ENCODE results near the gene PHACTR1.
A peak's percentile ranks its signal among the peaks of the same experiment; 100 is the strongest.

The PHACTR1 gene

DNA sequence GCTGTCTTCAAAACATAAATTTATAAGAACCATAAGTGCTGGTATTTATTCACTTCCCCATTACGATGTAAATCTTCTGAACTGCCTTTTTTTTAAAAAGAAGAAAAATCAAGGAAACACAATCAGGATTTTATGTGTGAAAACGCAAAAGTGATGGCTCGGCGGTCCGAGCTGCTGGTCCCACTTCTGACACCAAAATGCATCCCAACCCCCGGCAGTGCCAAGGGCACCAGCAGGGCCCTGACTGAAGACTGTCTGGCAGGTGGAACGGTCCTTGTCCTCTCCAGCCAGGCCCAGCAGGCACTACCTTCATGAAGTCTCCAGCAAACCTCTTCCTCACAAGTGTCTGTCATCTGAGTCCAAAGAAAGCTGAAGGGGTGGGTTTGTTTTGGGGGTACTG, 570.5 kb downstream of the PHACTR1 start:
- DNase-seq (ENCODE audit: low read depth in 2 of 2), result no peak

DNA sequence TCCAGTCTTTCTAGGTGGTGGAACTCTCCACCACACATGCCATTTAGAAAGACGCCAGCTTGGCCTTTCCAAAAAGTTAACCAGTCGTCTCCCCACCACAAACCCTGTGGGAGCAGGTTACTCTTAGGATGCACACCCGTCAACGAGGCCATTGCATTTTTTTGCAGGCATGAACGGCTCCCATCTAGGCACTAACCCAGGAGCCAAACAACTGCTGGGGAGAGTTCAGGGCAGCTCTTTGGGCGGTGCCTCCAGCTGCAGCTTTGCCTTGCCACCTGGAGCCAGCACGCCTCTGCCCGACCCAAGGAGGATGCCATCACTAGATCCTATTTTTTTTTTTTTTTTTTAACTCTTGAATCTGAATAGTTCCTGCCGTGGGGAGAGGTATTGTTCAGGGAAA, 571.9 kb downstream of the PHACTR1 start:
- DNase-seq (ENCODE audit: low read depth in 2 of 2), result no peak

DNA sequence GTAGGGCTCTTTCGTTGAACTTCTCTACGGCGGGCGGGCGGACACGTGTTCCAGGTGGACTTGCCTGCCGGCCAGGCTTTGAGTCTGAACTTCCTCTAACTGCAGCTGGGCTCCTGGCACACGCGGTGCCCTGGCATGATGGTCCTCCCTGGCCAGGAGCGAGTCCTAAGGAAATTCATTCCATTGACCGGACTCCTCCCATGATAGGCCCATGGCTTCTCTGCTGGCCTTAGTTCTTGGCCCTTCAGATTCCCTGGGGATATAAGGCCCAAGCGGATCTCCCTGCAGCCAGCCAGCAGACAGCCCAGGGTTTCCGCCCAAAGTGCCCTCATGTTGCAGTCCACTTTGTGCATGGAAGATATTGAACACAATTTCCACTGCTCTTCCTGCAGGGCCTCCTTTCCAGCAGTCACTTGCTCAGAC, 572.4 kb downstream of the PHACTR1 start:
- no peak for DNase-seq (ENCODE audit: low read depth in 2 of 2)

- DNase-seq (ENCODE audit: low read depth in 2 of 2), result no peak
Observed at GRCh38 chr6:13289789-13290318, 573.3 kb downstream of the PHACTR1 start.

- DNase-seq (ENCODE audit: low read depth in 2 of 2), result no peak
Observed at GRCh38 chr6:13290335-13290734, 573.8 kb downstream of the PHACTR1 start.

GRCh38 chr6:13292774-13293173, 576.2 kb downstream of the PHACTR1 start:
- no peak for DNase-seq (ENCODE audit: low read depth in 2 of 2)

GRCh38 chr6:13294499-13295069, 578.0 kb downstream of the PHACTR1 start:
- DNase-seq (ENCODE audit: low read depth in 2 of 2), result no peak

GRCh38 chr6:13295576-13295975, 579.0 kb downstream of the PHACTR1 start:
- no peak for DNase-seq (ENCODE audit: low read depth in 2 of 2)

DNA sequence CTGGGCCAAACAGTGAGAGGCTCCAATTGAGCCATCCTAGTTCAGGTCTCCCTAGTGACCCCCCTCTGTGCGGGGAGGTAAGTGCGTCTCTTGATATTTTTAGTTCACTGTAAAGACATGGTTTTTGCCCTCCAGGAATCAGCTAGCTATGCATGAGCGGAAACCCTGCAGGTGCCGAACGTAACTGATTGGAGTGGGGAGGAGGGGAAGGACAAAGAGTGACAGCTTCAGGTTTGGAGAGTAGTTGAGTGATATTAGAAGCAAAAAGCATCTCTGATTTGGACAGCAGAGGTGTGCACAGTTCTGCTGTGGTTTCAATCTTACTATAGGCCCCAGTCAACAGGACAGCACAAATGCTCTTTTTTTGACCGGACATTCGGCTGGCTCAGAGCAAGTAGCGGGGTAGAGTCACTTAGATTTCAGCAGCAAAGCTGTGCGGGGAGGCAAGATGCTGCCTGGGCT, 580.0 kb downstream of the PHACTR1 start:
- no peak for DNase-seq (ENCODE audit: low read depth in 2 of 2)

- no peak for DNase-seq (ENCODE audit: low read depth in 2 of 2)
Observed at GRCh38 chr6:13297391-13297790, 580.8 kb downstream of the PHACTR1 start.

- DNase-seq (ENCODE audit: low read depth in 2 of 2), result no peak
Observed at GRCh38 chr6:13298446-13298845, 581.9 kb downstream of the PHACTR1 start.

- DNase-seq (ENCODE audit: low read depth in 2 of 2), result no peak
Observed at GRCh38 chr6:13299403-13299821, 582.8 kb downstream of the PHACTR1 start.

GRCh38 chr6:13299918-13300317, 583.4 kb downstream of the PHACTR1 start:
- DNase-seq (ENCODE audit: low read depth in 2 of 2), result no peak

- no peak for DNase-seq (ENCODE audit: low read depth in 2 of 2)
Observed at GRCh38 chr6:13300643-13301590, 584.4 kb downstream of the PHACTR1 start.

DNA sequence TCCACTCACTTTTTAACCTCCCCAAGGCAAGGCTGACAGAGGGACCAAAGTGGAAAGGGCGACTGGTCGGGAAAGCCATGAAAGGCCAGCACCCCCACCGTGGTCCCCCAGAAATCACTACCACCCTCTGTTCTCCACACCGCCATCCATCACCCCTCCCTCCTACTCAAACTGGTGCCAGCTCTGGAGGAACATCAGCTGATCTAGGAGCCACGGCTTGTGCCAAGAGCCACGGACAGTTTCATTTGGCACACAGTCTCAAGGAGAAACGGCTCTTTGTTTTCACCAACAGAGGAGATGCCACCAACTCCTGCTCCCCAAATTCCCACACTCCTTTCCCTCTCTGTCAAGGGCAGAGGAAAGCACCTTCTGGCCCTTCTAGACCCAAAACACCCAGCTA, 585.7 kb downstream of the PHACTR1 start:
- no peak for DNase-seq (ENCODE audit: low read depth in 2 of 2)

DNA sequence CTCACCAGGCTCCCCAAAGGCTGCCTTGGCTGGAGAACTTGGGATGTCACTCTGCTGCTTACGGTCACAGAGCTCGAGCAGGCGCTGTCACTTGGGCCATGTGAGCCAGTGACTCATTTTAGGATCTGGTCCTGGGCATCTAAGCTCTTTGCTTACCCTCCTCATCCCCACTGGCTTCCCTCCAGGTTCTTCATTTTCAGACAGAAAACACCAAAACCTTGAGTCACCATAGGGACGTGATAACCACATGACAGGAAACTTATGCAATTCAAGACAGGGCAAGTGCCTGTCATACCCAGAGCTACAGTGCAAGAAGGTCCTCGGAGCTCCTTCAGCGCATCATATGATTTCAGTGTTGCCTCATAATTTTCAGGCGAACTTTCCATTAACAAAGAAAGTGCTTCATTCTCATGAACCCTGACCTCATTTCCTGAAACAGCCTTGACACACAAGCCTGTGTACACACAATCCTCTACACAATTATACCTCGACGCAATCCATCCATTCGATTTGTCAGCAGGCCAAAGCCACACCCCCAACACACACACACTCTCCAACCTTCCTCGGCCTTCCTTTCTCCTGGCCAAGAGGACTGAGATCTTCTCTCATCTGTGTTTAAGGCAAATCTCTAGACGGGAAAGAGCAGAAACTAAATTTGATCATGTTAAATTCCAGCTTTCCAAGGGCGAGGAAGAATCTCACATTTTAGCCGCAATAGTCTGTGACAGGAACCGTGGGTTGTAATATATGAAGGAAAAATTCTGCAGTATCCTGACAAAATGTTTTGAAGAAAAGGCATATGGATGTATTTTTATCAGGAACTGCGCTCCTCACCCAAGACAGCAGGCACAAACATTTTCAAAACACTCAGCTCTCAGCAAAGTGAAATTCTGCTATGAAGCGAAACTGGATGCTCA, 586.4 kb downstream of the PHACTR1 start:
- DNase-seq (ENCODE audit: low read depth in 2 of 2), result peak in 1 of 2 donors; percentile 11

- no peak for DNase-seq (ENCODE audit: low read depth in 2 of 2)
Observed at GRCh38 chr6:13303668-13304017, 587.1 kb downstream of the PHACTR1 start.

- no peak for DNase-seq (ENCODE audit: low read depth in 2 of 2)
Observed at GRCh38 chr6:13304101-13304500, 587.5 kb downstream of the PHACTR1 start.

GRCh38 chr6:13304580-13305260, 588.2 kb downstream of the PHACTR1 start:
- no peak for DNase-seq (ENCODE audit: low read depth in 2 of 2)

DNA sequence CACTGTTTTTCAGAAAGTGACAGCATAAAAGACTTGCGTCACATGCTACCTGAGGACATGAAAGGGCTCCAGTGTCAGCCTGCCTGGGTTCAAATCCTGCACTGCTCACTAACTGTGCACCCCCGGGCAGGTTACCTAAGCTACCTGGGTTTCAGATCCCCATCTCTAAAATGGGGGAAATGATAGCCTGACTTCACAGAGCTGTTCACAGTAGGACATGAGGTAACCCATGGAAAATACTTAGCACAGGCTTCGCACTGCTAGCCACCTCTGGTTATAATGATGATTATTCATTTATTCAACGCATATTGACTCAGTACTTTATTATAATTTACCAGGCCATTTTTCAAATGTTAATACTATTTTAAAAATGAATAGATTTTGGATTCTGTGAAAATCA, 588.7 kb downstream of the PHACTR1 start:
- no peak for DNase-seq (ENCODE audit: low read depth in 2 of 2)

DNA sequence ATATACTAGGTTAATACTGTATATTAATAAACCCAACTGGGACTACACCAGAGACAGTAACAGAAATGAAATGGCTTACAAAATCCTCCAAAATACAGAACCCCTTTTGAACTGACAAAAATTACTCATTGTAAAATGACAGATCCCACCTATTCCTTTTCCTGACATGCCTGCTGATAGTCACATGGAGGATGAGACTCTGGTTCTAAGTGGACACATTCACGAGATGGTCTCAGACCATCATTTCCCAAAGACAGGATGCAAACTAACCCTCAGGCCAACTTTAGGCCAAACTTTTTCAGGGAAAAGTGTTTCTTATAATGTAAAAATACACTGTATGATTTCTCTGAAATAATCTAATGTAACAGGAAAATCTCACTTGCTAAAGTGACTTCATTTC, 589.2 kb downstream of the PHACTR1 start:
- DNase-seq (ENCODE audit: low read depth in 2 of 2), result no peak
